Stimulated activated CD8-positive, alpha-beta memory T cell treated with anti-CD3 and anti-CD28 coated beads, Interleukin-4, amount 100 ng/mL, for 4 hours (primary cell): ENCODE measurements around the gene TMEM272.

Experiments
- DNase-seq, 2 donors: peaks; one replicate each; pipeline ENCODE4 v3.0.0-alpha.2; 2020; ENCODE audit warnings: low read depth in 2 of 2, low spot score in 1 of 2

TMEM272 gene

DNA sequence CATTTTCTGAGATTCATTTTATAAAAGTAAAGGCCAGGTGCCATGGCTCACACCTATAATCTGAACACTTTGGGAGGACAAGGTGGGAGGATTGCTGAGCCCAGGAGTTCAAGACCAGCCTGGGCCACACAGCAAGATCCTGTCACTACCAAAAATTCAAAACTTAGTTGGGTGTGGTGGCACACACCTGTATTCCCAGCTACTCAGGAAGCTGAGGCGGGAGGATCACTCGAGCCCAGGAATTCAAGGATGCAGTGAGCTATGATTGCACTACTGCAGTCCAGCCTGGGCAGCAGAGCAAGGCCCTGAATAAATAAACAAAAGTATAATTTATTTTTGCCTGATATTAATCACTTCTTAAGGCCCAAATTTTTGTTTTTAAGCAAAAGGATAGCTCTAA, 81.5 kb downstream of the TMEM272 start:
- DNase-seq, result no peak
